Adrenal gland (tissue), 5 donors: Measurements from ENCODE around the gene CCDC88B.

Experiments
- CTCF ChIP-seq, 6 experiments: fragments of 450-650 bp in 4 of 6; fragments of 200-600 bp in 2 of 6; sonication (generic) in 1 of 6; IDR thresholded peaks; 1 replicate in 5 of 6; 2 replicates in 1 of 6; pipeline versions ENCODE4 v1.5.1 to v1.8.0; 2016 to 2021; ENCODE audit warnings: antibody characterized with exemption in 6 of 6, mild to moderate bottlenecking in 2 of 6, moderate library complexity in 1 of 6
- POLR2A ChIP-seq, 2 donors: fragments of 450-650 bp; IDR thresholded peaks; one replicate each; pipeline ENCODE4 v1.6.1; 2017; ENCODE audit warnings: antibody characterized with exemption in 2 of 2, mild to moderate bottlenecking in 2 of 2, moderate library complexity in 1 of 2
- donor health status: DM: no; HTN: no; CAD: no.

GRCh38 chr11:64327375-64327774 lies 12.6 kb upstream of the CCDC88B start:
- no peak for TF ChIP-seq CTCF (IDR thresholded peaks at IDR 0.05)
- TF ChIP-seq POLR2A (IDR thresholded peaks at IDR 0.05): no peak
